SW480 (cell line): ENCODE results near the gene KLF7.

ENCODE experiments used
- DNase-seq: peaks from one replicate; pipeline ENCODE4 v3.0.0-alpha.2; 2016; ENCODE audit warnings: low spot score

KLF7 gene

DNA sequence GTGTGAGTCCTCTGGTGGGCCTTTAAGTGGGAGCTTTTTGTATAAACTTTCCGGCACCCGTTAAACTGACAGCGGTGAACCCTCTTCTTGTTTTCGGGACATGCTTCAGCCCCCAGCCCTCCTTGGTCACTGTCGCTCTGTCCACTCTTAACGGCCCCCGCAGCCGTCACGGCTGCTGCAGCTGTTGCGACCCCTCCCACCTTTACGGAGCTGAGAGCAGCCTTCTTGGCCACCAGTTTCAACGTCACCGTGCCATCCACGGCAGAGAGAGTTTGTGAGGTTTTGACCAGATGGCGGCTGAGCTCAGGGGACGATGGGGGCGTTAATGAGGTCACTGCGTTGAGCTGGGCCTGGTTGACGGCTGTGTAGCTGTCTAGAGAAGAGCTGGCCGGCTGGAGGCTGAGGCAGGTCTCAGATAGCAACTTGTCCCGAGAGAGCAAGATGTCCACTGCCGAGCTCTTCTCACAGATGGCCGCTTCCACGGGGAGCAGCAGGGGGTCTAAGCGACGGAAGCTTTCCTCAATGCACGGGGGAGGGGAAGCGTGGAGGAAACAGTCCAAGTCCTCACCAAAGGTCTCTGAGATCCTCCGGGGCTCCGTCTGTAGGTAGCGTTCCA lies 41.9 kb downstream of the KLF7 start:
- no peak for DNase-seq

DNA sequence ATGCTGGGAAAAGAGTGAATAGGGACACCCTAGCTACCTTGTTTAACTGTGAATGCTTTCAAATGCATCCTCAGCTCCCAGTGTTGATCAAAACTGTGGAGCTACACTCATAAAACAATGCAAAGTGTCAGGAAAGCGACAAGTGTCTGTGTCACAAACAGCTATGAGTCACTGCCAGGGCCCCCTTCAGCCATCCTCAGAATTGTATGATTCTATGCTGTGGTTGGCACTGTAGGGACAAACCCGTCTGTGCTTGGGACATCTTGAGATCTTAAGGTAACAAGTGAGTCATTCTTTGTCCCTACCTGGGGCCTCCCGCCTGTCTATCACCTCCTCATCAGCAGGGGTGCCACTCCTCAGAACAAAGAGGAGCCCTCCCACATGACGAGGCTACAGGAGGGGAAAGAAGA lies 42.4 kb downstream of the KLF7 start:
- DNase-seq, result no peak

GRCh38 chr2:207122651-207123334 lies 43.0 kb downstream of the KLF7 start:
- DNase-seq, result no peak

DNA sequence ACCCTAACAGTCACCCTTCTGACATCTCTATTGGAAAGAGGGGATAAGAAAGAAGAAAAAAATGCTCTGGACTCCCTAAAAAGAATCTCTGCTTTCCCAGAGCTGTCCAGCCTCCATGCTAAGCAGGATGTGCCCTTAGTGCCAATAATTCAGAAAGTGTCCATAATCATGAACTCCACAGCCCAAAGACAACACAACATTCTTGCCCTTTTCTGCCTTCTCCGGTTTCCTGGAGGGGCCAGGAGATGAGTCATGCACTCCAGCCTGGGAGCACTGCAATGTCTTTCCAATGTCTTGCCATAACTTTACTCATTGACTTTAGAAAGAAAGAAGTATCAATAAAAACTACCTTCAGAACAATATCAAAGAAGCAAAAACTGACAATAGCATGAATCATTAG lies 44.0 kb downstream of the KLF7 start:
- no peak for DNase-seq

- DNase-seq, result no peak
Measured at GRCh38 chr2:207119048-207119447, 46.7 kb downstream of the KLF7 start.

GRCh38 chr2:207117668-207118067 lies 48.1 kb downstream of the KLF7 start:
- DNase-seq, result no peak

GRCh38 chr2:207115715-207116364 lies 49.9 kb downstream of the KLF7 start:
- no peak for DNase-seq

DNA sequence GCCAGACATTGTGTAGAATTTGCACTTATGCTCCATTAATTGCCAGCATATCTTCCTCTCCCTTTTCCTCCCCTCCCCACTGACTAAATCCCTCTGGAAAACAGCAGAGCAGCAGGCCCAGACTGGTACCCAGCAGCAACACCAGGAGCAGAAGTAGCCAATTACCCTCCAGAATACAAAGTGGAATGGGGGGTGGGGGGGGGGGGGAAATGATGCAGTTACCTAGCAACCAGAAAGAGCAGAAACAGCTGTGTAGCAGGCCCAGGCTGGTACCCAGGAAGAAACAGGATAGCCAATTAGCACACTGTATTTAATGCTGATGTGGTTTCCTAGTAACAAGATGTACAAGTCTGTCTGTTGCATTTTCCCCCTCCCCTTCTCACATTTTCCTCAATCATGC lies 52.3 kb downstream of the KLF7 start:
- no peak for DNase-seq

DNA sequence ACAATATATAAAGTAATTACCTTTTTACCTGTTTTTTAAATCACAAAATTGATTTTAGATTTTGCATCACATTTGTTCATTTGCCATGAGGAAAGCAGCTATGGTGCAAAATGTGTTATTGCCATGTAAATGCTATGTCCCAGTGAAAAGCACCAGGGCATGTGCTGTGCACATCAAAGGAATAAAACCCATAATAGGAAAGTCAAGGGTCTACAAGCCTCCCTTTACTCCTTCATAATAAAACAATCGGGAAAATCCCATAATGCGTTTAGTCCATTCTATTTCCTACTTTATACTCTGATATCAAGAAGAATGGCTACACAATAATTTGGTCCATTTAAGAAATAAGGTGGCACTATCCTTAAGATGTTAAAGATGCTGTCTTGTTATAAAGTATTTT lies 53.0 kb downstream of the KLF7 start:
- DNase-seq, result no peak

- DNase-seq, result no peak
Measured at GRCh38 chr2:207112383-207112782, 53.4 kb downstream of the KLF7 start.

- no peak for DNase-seq
Measured at GRCh38 chr2:207111757-207112156, 54.0 kb downstream of the KLF7 start.

GRCh38 chr2:207110715-207111114 lies 55.0 kb downstream of the KLF7 start:
- no peak for DNase-seq

DNA sequence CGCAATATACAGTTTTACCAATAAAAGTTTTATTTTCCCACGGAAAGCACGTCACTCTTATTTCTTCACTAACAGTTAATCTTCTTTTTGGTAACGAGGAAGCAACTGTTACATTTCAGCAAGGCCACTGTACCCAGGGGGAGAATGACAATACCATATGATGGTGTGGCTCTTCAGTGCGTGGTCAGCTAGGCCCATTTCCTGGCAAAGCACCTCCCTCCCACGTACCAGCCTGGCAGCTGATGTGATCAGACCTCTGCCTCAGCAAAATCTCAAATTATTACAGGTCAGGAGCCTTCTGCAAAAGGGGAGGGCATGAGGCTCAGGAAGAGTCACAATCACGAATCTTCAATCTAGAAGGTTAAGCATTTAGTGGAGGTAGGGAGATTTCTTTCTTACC lies 55.4 kb downstream of the KLF7 start:
- no peak for DNase-seq

GRCh38 chr2:207109768-207110167 lies 56.0 kb downstream of the KLF7 start:
- DNase-seq, result no peak

- DNase-seq, result no peak
Measured at GRCh38 chr2:207108440-207108839, 57.3 kb downstream of the KLF7 start.

- no peak for DNase-seq
Measured at GRCh38 chr2:207107551-207107950, 58.2 kb downstream of the KLF7 start.

DNA sequence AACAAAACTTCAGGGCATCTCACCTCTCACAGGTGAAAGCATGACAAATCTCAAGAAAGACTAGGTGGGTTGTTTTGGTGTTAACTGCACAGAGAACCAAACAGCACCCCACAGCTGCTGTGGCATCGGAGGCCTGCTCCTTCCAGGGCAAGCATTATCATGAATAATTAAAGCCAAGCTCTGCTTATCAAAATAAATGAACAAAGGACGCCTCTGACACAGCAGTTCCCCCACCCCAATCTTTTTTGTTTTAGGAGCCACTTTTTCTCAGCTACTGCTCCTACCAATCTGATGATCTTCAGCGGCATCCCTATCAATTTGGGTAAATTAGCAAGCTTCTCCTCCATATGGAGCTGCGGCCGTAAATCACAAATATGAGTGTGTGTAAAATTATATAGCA lies 58.6 kb downstream of the KLF7 start:
- DNase-seq, result no peak

DNA sequence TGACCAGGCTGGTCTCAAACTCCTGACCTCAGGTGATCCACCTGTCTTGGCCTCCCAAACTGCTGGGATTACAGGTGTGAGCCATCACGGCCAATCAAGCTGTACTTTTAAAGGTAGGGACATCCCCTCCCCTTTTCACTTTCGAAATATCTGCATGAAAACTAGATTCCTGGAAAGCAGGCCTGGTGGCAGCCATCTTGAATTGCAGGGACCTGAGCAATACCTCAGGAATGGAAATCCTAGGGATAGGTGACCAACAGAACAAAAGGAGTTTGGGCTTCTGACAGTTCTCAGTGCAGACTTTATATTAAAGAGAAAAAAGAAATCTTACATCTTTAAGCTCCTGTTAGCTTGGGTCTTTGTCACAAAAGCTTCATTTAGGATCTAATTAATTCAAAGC lies 62.6 kb downstream of the KLF7 start:
- no peak for DNase-seq

DNA sequence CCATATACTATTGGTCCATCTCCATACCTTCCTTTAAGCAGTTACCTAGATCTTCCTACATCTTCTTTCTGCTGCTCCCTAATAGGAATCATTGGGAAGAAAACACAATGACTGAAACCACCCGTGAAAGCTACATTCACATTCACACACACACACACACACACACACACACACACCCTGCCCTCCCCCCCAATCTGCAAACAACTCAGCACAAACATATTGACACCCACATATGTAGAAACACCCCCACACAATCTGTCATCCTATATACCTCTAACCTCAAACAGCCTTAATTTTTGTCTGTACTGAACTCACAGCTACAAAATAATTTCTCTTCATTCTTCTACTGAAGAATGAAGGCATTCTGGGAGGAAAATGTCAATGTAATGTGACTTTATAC lies 63.8 kb downstream of the KLF7 start:
- DNase-seq, result no peak

- no peak for DNase-seq
Measured at GRCh38 chr2:207097278-207097677, 68.5 kb downstream of the KLF7 start.

DNA sequence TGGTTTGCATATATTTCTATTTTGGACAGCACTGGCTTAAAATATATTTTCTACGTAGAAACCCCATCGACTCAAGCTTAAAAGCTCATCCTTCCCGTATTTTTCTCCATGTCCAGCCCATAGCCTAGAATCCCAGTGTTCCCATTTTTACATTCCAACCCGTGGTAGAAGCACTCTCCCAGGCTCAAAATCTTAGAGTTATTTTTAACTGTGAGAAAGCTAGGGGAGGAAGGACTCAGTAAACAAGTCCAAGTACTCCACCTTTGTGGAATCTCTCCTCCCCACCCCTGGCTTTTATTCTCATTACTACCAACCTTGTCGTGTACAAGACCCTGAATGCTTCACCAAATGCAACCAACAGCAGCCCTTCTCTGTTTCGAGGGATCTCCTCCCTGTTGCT lies 69.8 kb downstream of the KLF7 start:
- no peak for DNase-seq

- DNase-seq, result no peak
Measured at GRCh38 chr2:207093234-207093633, 72.5 kb downstream of the KLF7 start.

GRCh38 chr2:207092818-207093217 lies 72.9 kb downstream of the KLF7 start:
- no peak for DNase-seq

GRCh38 chr2:207091928-207092327 lies 73.8 kb downstream of the KLF7 start:
- no peak for DNase-seq
